ENCODE data around the gene ATP10D.

- TF ChIP-seq RFX5 (IDR thresholded peaks at IDR 0.05; ENCODE audit: low read depth, low read length) (no peak), MAZ (CRISPR knock-in tag; conservative IDR thresholded peaks at IDR 0.05 in 1 of 2, IDR thresholded peaks at IDR 0.05 in 1 of 2) (no peak), ZNF175 (CRISPR knock-in tag; IDR thresholded peaks at IDR 0.05; ENCODE audit: low read depth) (no peak), POLR2A (conservative IDR thresholded peaks at IDR 0.05) (no peak), RAD51 (IDR thresholded peaks at IDR 0.05; ENCODE audit: borderline replicate concordance, low read depth) (no peak), JUN (IDR thresholded peaks at IDR 0.05; ENCODE audit: borderline replicate concordance, low read depth, low read length) (no peak), JUN (CRISPR knock-in tag; IDR thresholded peaks at IDR 0.05; ENCODE audit: borderline replicate concordance) (no peak), EZH2 (IDR thresholded peaks at IDR 0.05; ENCODE audit: borderline replicate concordance, low read depth, low read length) (no peak), POLR2G (IDR thresholded peaks at IDR 0.05; ENCODE audit: low read depth, low read length) (no peak), SIX5 (IDR thresholded peaks at IDR 0.05; ENCODE audit: borderline replicate concordance in 1 of 2, insufficient read depth in 1 of 2, low read depth in 1 of 2, low read length in 2 of 2) (no peak), POLR2AphosphoS5 (IDR thresholded peaks at IDR 0.05; ENCODE audit: control insufficient read depth, insufficient read depth, low read depth, low read length) (no peak)
These were observed 127.3 kb downstream of the ATP10D start for GRCh38 chr4:47612116-47613023.
